ENCODE measurements around the gene OGN. TPM values are rescaled to one million over a fixed set of nuclear protein-coding genes. Genes with fewer than 3 reads are reported as not detected.

The OGN gene
- total and polyA plus RNA-seq, 2 donors (not counting 3 experiments of a cell fraction or from before 2014, with no cell fraction given) = not detected

DNA sequence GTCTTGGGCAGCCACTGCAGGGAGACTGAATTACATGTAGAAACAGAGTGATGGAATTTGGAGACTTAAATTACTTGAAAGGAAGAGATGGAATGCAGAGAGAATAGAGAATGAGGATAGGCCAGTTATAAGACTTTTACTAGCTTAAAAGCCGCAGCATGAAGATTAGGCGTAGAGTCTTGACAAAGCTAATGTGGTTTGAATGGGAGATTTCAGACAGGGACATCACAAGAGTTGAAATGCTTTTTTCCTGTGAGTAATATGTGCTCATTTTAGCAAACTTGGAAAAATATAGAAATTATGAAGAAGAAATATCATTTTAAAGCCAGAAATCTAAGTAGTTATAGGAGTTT lies 71.1 kb downstream of the OGN start:
- H3K27me3 ChIP-seq (ENCODE audit: control insufficient read depth in 2 of 2, insufficient read depth in 2 of 2, low read length in 2 of 2) = no peaks in the 10 kb centered on the region
- no peaks in the 10 kb centered on the region for H3K79me2 ChIP-seq (ENCODE audit: control insufficient read depth, insufficient read depth, low read length)
- no peaks in the 10 kb centered on the region for H3K9me1 ChIP-seq (replicated peaks; ENCODE audit: control insufficient read depth, extremely low read depth, insufficient read depth, low read length)
- no peaks in the 10 kb centered on the region for H3K36me3 ChIP-seq (ENCODE audit: control insufficient read depth in 2 of 2, extremely low read depth in 1 of 2, insufficient read depth in 2 of 2, low read length in 2 of 2)
- FAIRE-seq (no peak), DNase-seq (ENCODE audit: low read depth, low spot score) (no peak)
- no TSS peak for BruUV-seq (replicated peaks)
- H3K27ac ChIP-seq (ENCODE audit: insufficient read depth, low read depth, low read length) = no peak overlapping the region
- H3K4me3 ChIP-seq (replicated peaks in 1 of 3; ENCODE audit: insufficient read depth in 1 of 3, low read depth in 1 of 3, low read length in 3 of 3) = no peak overlapping the region
- TF ChIP-seq MYC (IDR thresholded peaks at IDR 0.05; ENCODE audit: low read depth, low read length) = no peak
- TF ChIP-seq POLR2AphosphoS5 (IDR thresholded peaks at IDR 0.05; ENCODE audit: insufficient read depth, low read depth, low read length) = no peak
- no peak for TF ChIP-seq FOS (IDR thresholded peaks at IDR 0.05; ENCODE audit: borderline replicate concordance, insufficient read depth, low read length)
- no peak for TF ChIP-seq POLR2A (IDR thresholded peaks at IDR 0.05; ENCODE audit: low read depth, low read length)
- TF ChIP-seq, protein P1, sequence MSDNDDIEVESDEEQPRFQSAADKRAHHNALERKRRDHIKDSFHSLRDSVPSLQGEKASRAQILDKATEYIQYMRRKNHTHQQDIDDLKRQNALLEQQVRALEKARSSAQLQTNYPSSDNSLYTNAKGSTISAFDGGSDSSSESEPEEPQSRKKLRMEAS (IDR thresholded peaks at IDR 0.05; ENCODE audit: insufficient read depth, insufficient read length) = no peak
- no peak for TF ChIP-seq EZH2 (IDR thresholded peaks at IDR 0.05; ENCODE audit: borderline replicate concordance, low read depth, low read length, severe bottlenecking)
- TF ChIP-seq, protein P2, sequence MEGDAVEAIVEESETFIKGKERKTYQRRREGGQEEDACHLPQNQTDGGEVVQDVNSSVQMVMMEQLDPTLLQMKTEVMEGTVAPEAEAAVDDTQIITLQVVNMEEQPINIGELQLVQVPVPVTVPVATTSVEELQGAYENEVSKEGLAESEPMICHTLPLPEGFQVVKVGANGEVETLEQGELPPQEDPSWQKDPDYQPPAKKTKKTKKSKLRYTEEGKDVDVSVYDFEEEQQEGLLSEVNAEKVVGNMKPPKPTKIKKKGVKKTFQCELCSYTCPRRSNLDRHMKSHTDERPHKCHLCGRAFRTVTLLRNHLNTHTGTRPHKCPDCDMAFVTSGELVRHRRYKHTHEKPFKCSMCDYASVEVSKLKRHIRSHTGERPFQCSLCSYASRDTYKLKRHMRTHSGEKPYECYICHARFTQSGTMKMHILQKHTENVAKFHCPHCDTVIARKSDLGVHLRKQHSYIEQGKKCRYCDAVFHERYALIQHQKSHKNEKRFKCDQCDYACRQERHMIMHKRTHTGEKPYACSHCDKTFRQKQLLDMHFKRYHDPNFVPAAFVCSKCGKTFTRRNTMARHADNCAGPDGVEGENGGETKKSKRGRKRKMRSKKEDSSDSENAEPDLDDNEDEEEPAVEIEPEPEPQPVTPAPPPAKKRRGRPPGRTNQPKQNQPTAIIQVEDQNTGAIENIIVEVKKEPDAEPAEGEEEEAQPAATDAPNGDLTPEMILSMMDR (IDR thresholded peaks at IDR 0.05; ENCODE audit: extremely low read depth in 1 of 2, insufficient read depth in 1 of 2, low read depth in 1 of 2, low read length in 2 of 2) = no peak
- no peak for TF ChIP-seq GATA2 (IDR thresholded peaks at IDR 0.05; ENCODE audit: insufficient read depth, insufficient read length, low read depth, low read length)
- no peak for TF ChIP-seq JUN (IDR thresholded peaks at IDR 0.05; ENCODE audit: borderline replicate concordance, insufficient read depth, insufficient read length, low read depth)
- ChIA-PET CTCF (interaction anchor here (0.7 to 0.9 kb wide), 3 partner anchors 8 to 283 kb away, joined by 3 read pairs; partner anchors contain the start of gene NOL8), POLR2A (no interaction called here)
- no peak overlapping the region for H3K4me2 ChIP-seq (ENCODE audit: insufficient read depth, low read length)
- dilution Hi-C loops (cut with MboI; ENCODE audit: extremely low pct_ligation_motif_present, low sequenced_read_pairs) (no loop called here), intact Hi-C loops (cut with micrococcal nuclease) (no loop called here)
- H3K4me1 ChIP-seq (ENCODE audit: control insufficient read depth, extremely low read depth, insufficient read depth, low read length) = no peaks in the 10 kb centered on the region
- no peaks in the 10 kb centered on the region for H3K9me3 ChIP-seq (replicated peaks; ENCODE audit: control insufficient read depth, insufficient read depth, low read length)
- no peak overlapping the region for H3K9ac ChIP-seq (replicated peaks; ENCODE audit: extremely low read depth, insufficient read depth, low read length)
- H2AFZ ChIP-seq (ENCODE audit: low read depth, low read length) = no peak overlapping the region
- H4K20me1 ChIP-seq (replicated peaks; ENCODE audit: control insufficient read depth, extremely low read depth, insufficient read depth, low read length) = no peaks in the 10 kb centered on the region

Other genes starting within 250 kb of the OGN start
- 130 and 132 TPM in 2 replicates for gene IARS1, start 110.9 kb downstream of the OGN start, total RNA-seq
- 25.0 and 32.8 TPM in 2 replicates for gene IARS1, start 110.9 kb downstream of the OGN start, polyA plus RNA-seq
- gene NOL8, start 79.2 kb downstream of the OGN start, total RNA-seq = 36.1 and 41.6 TPM in 2 replicates
- 5.1 and 5.6 TPM in 2 replicates for gene NOL8, start 79.2 kb downstream of the OGN start, polyA plus RNA-seq
- 8.7 and 12.0 TPM in 2 replicates for gene CENPP, start 78.6 kb downstream of the OGN start, total RNA-seq
- 1.2 and 1.3 TPM in 2 replicates for gene CENPP, start 78.6 kb downstream of the OGN start, polyA plus RNA-seq
- not detected in 2 replicates for gene OMD, start 19.9 kb upstream of the OGN start, total RNA-seq
- gene OMD, start 19.9 kb upstream of the OGN start, polyA plus RNA-seq = not detected in 2 replicates
- gene ASPN, start 77.9 kb upstream of the OGN start, total RNA-seq = not detected in 2 replicates
- not detected in 2 replicates for gene ASPN, start 77.9 kb upstream of the OGN start, polyA plus RNA-seq
- gene ECM2, start 131.4 kb upstream of the OGN start, total RNA-seq = not detected in 2 replicates
- gene ECM2, start 131.4 kb upstream of the OGN start, polyA plus RNA-seq = 0.03 TPM in 2 replicates

Data from endothelial cell of umbilical vein (primary cell).